Panc1 (cell line): ENCODE data around the gene THRAP3.

Experiments
- POLR2AphosphoS5 ChIP-seq: IDR thresholded peaks from 2 replicates; pipeline ENCODE4 v1.6.1; 2012; ENCODE audit warnings: mild to moderate bottlenecking, low read depth, low read length, moderate library complexity
- SIN3A ChIP-seq: IDR thresholded peaks from 2 replicates; pipeline ENCODE4 v1.6.1; 2012; ENCODE audit warnings: low read depth, mild to moderate bottlenecking, low read length, moderate library complexity, borderline replicate concordance; ENCODE audit not compliant: insufficient read depth
- TF ChIP-seq, protein P1 (sequence below): fragments of 450-650 bp; IDR thresholded peaks from 2 replicates; pipeline ENCODE4 v1.5.1; 2017; ENCODE audit warnings: mild to moderate bottlenecking
- TF ChIP-seq, protein P2 (sequence below), 2 experiments: IDR thresholded peaks; 2 replicates each; pipeline ENCODE4 v1.6.1; 2011 to 2012; ENCODE audit warnings: low read depth in 2 of 2, control low read depth in 1 of 2, low read length in 1 of 2, mild to moderate bottlenecking in 1 of 2, moderate library complexity in 1 of 2; ENCODE audit not compliant: insufficient read depth in 1 of 2

DNA sequence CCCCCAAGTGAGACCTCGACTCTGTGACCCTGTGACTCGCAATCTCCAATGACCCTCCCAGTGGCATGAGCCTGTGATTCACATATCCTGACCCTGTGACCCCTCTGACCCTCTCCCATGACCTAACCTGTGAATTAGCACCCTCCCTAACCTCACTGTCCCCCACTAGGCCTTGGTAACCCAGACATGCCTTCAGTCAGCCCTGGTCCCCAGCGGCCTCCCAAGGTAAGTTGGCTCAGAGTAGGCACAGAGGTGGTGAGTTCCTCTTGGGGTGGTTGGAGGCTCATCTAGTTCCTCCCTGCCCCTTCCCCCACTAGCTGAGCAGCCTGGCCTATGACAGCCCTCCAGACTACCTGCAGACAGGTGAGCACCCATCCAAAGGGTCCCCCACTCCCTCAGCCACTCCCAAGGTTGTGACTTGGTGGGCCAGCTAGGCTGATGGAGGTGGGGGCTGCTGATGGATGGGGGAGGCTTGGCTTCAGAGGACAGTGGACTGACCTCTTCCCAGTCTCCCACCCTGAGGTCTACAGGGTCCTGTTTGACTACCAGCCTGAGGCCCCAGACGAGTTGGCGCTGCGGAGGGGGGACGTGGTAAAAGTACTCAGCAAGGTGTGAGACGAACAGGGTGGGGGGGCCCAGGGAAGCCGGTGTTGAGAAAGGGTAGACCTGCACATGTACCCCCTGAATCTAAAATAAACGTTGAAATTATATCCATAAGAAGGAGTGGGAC is 83.5 kb downstream of the THRAP3 start:
- TF ChIP-seq, protein P1, sequence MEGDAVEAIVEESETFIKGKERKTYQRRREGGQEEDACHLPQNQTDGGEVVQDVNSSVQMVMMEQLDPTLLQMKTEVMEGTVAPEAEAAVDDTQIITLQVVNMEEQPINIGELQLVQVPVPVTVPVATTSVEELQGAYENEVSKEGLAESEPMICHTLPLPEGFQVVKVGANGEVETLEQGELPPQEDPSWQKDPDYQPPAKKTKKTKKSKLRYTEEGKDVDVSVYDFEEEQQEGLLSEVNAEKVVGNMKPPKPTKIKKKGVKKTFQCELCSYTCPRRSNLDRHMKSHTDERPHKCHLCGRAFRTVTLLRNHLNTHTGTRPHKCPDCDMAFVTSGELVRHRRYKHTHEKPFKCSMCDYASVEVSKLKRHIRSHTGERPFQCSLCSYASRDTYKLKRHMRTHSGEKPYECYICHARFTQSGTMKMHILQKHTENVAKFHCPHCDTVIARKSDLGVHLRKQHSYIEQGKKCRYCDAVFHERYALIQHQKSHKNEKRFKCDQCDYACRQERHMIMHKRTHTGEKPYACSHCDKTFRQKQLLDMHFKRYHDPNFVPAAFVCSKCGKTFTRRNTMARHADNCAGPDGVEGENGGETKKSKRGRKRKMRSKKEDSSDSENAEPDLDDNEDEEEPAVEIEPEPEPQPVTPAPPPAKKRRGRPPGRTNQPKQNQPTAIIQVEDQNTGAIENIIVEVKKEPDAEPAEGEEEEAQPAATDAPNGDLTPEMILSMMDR: no peak
- TF ChIP-seq POLR2AphosphoS5 (no peak), SIN3A (no peak)
- TF ChIP-seq, protein P2, sequence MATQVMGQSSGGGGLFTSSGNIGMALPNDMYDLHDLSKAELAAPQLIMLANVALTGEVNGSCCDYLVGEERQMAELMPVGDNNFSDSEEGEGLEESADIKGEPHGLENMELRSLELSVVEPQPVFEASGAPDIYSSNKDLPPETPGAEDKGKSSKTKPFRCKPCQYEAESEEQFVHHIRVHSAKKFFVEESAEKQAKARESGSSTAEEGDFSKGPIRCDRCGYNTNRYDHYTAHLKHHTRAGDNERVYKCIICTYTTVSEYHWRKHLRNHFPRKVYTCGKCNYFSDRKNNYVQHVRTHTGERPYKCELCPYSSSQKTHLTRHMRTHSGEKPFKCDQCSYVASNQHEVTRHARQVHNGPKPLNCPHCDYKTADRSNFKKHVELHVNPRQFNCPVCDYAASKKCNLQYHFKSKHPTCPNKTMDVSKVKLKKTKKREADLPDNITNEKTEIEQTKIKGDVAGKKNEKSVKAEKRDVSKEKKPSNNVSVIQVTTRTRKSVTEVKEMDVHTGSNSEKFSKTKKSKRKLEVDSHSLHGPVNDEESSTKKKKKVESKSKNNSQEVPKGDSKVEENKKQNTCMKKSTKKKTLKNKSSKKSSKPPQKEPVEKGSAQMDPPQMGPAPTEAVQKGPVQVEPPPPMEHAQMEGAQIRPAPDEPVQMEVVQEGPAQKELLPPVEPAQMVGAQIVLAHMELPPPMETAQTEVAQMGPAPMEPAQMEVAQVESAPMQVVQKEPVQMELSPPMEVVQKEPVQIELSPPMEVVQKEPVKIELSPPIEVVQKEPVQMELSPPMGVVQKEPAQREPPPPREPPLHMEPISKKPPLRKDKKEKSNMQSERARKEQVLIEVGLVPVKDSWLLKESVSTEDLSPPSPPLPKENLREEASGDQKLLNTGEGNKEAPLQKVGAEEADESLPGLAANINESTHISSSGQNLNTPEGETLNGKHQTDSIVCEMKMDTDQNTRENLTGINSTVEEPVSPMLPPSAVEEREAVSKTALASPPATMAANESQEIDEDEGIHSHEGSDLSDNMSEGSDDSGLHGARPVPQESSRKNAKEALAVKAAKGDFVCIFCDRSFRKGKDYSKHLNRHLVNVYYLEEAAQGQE (IDR thresholded peaks at IDR 0.05; ENCODE audit: insufficient read depth in 1 of 2, low read depth in 2 of 2, low read length in 1 of 2): no peak
